Mucosa of stomach (tissue), 1 donor: ENCODE data around the gene ILK.

Source experiments
- H3K27me3 ChIP-seq: one replicate; pipeline ENCODE4 v1.7.0; 2013; ENCODE audit warnings: mild to moderate bottlenecking, low read length; ENCODE audit not compliant: control insufficient read depth, insufficient read depth
- H3K36me3 ChIP-seq: one replicate; pipeline ENCODE4 v1.7.0; 2013; ENCODE audit warnings: low read length; ENCODE audit not compliant: control insufficient read depth, insufficient read depth
- H3K4me1 ChIP-seq: one replicate; pipeline ENCODE4 v1.7.0; 2013; ENCODE audit warnings: mild to moderate bottlenecking, low read length; ENCODE audit not compliant: control insufficient read depth, insufficient read depth
- H3K4me3 ChIP-seq: one replicate; pipeline ENCODE4 v1.7.0; 2013; ENCODE audit warnings: low read length
- H3K9ac ChIP-seq: one replicate; pipeline ENCODE4 v1.7.0; 2013; ENCODE audit warnings: mild to moderate bottlenecking, low read length, moderate library complexity
- H3K9me3 ChIP-seq: one replicate; pipeline ENCODE4 v1.7.0; 2013; ENCODE audit warnings: mild to moderate bottlenecking, low read length, moderate library complexity; ENCODE audit not compliant: control insufficient read depth
- donor health status: Pancreatic carcinoma.

ILK gene

GRCh38 chr11:6565988-6566703 lies 37.4 kb upstream of the ILK start:
- H3K27me3 ChIP-seq, result no peaks in the 10 kb centered on the region
- no peaks in the 10 kb centered on the region for H3K9me3 ChIP-seq
- peaks cover 6% of the 10 kb centered on the region for H3K4me1 ChIP-seq
- no peak overlapping the region for H3K9ac ChIP-seq
- H3K4me3 ChIP-seq, result no peak overlapping the region
- no peaks in the 10 kb centered on the region for H3K36me3 ChIP-seq

GRCh38 chr11:6566704-6567370 lies 36.7 kb upstream of the ILK start:
- no peak overlapping the region for H3K4me3 ChIP-seq
- no peaks in the 10 kb centered on the region for H3K27me3 ChIP-seq
- H3K36me3 ChIP-seq, result no peaks in the 10 kb centered on the region
- H3K9me3 ChIP-seq, result no peaks in the 10 kb centered on the region
- peaks cover 6% of the 10 kb centered on the region for H3K4me1 ChIP-seq
- no peak overlapping the region for H3K9ac ChIP-seq

GRCh38 chr11:6567371-6567745 lies 36.2 kb upstream of the ILK start:
- Histone ChIP-seq H3K4me3 (no peak overlapping the region), H3K9me3 (no peaks in the 10 kb centered on the region), H3K36me3 (no peaks in the 10 kb centered on the region), H3K4me1 (peaks cover 6% of the 10 kb centered on the region), H3K27me3 (no peaks in the 10 kb centered on the region), H3K9ac (no peak overlapping the region)

GRCh38 chr11:6568191-6568918 lies 35.2 kb upstream of the ILK start:
- H3K36me3 ChIP-seq, result no peaks in the 10 kb centered on the region
- H3K4me1 ChIP-seq, result peaks cover 6% of the 10 kb centered on the region
- H3K9ac ChIP-seq, result no peak overlapping the region
- no peaks in the 10 kb centered on the region for H3K9me3 ChIP-seq
- H3K4me3 ChIP-seq, result no peak overlapping the region
- H3K27me3 ChIP-seq, result no peaks in the 10 kb centered on the region

GRCh38 chr11:6569706-6570105 lies 33.9 kb upstream of the ILK start:
- no peaks in the 10 kb centered on the region for H3K36me3 ChIP-seq
- H3K27me3 ChIP-seq, result no peaks in the 10 kb centered on the region
- no peaks in the 10 kb centered on the region for H3K9me3 ChIP-seq
- peaks cover 6% of the 10 kb centered on the region for H3K4me1 ChIP-seq
- no peak overlapping the region for H3K4me3 ChIP-seq
- H3K9ac ChIP-seq, result no peak overlapping the region

- H3K9ac ChIP-seq, result no peak overlapping the region
- H3K9me3 ChIP-seq, result no peaks in the 10 kb centered on the region
- H3K36me3 ChIP-seq, result no peaks in the 10 kb centered on the region
- H3K4me1 ChIP-seq, result peaks cover 6% of the 10 kb centered on the region
- no peaks in the 10 kb centered on the region for H3K27me3 ChIP-seq
- H3K4me3 ChIP-seq, result no peak overlapping the region
Observed at GRCh38 chr11:6570691-6571427, 32.7 kb upstream of the ILK start.

GRCh38 chr11:6571434-6572008 lies 32.1 kb upstream of the ILK start:
- Histone ChIP-seq H3K36me3 (no peaks in the 10 kb centered on the region), H3K9me3 (no peaks in the 10 kb centered on the region), H3K4me1 (peaks cover 6% of the 10 kb centered on the region), H3K9ac (no peak overlapping the region), H3K27me3 (no peaks in the 10 kb centered on the region), H3K4me3 (no peak overlapping the region)

- Histone ChIP-seq H3K9me3 (no peaks in the 10 kb centered on the region), H3K4me3 (no peak overlapping the region), H3K9ac (no peak overlapping the region), H3K27me3 (no peaks in the 10 kb centered on the region), H3K4me1 (peaks cover 6% of the 10 kb centered on the region), H3K36me3 (no peaks in the 10 kb centered on the region)
Observed at GRCh38 chr11:6572215-6572614, 31.4 kb upstream of the ILK start.

- no peaks in the 10 kb centered on the region for H3K9me3 ChIP-seq
- no peak overlapping the region for H3K9ac ChIP-seq
- no peaks in the 10 kb centered on the region for H3K36me3 ChIP-seq
- H3K27me3 ChIP-seq, result no peaks in the 10 kb centered on the region
- H3K4me3 ChIP-seq, result no peak overlapping the region
- H3K4me1 ChIP-seq, result no peaks in the 10 kb centered on the region
Observed at GRCh38 chr11:6574816-6575715, 28.5 kb upstream of the ILK start.

- H3K27me3 ChIP-seq, result no peaks in the 10 kb centered on the region
- H3K9ac ChIP-seq, result no peak overlapping the region
- H3K4me3 ChIP-seq, result no peak overlapping the region
- no peaks in the 10 kb centered on the region for H3K36me3 ChIP-seq
- H3K9me3 ChIP-seq, result no peaks in the 10 kb centered on the region
- no peaks in the 10 kb centered on the region for H3K4me1 ChIP-seq
Observed at GRCh38 chr11:6576471-6577373, 26.9 kb upstream of the ILK start.
